IMR-90 (cell line): ENCODE data around the gene CRYBG2. TPM values are rescaled to one million over a fixed set of nuclear protein-coding genes. Genes with fewer than 3 reads are reported as not detected.

ENCODE experiments used
- ATAC-seq: fragments of 200-7000 bp; cut with Tn5 transposase; 2 replicates; pipeline ENCODE4 v1.9.1; 2020; ENCODE audit warnings: low read depth, mild to moderate bottlenecking, moderate library complexity
- BruUV-seq: library from RNA; stranded (reverse); fragments of 400-500 nt; replicated peaks from 2 replicates; lab custom pipeline; 2021; lab: Mats Ljungman, UMichigan
- CTCF ChIA-PET: fragments of 300-600 bp; formaldehyde crosslinking; extraction: SDS; loops from one replicate; lab custom pipeline; 2021; ENCODE audit warnings: antibody characterized with exemption; lab: Yijun Ruan, JAX
- POLR2A ChIA-PET: fragments of 300-600 bp; sonication (Branson Sonifier 250); formaldehyde crosslinking; loops from one replicate; lab custom pipeline; 2022; ENCODE audit warnings: antibody characterized with exemption; ENCODE audit not compliant: unreplicated experiment; lab: Charles Lee
- DNase-seq: peaks from one replicate; pipeline ENCODE4 v3.0.0; 2013
- H2AFZ ChIP-seq: replicated peaks from 2 replicates; pipeline ENCODE3; 2013; ENCODE audit warnings: low read length, mild to moderate bottlenecking; ENCODE audit not compliant: poor library complexity
- H2AK5ac ChIP-seq: 2 replicates; pipeline ENCODE4 v1.6.1; 2013; ENCODE audit warnings: low read depth, low read length, inconsistent platforms
- H2AK9ac ChIP-seq: replicated peaks from 2 replicates; pipeline ENCODE3; 2013; ENCODE audit warnings: mild to moderate bottlenecking, low read depth, low read length, moderate library complexity; ENCODE audit not compliant: poor library complexity
- H2BK120ac ChIP-seq: 2 replicates; pipeline ENCODE4 v1.6.1; 2013; ENCODE audit warnings: low read depth, low read length, inconsistent platforms
- H2BK15ac ChIP-seq: 3 replicates; pipeline ENCODE4 v1.6.1; 2013; ENCODE audit warnings: low read depth, low read length, inconsistent platforms
- H2BK20ac ChIP-seq: 2 replicates; pipeline ENCODE4 v1.6.1; 2013; ENCODE audit warnings: low read depth, mild to moderate bottlenecking, inconsistent platforms, low read length, moderate library complexity
- H2BK5ac ChIP-seq: 2 replicates; pipeline ENCODE4 v1.6.1; 2013; ENCODE audit warnings: mild to moderate bottlenecking, low read depth, low read length, inconsistent platforms; ENCODE audit not compliant: poor library complexity, severe bottlenecking
- H3K14ac ChIP-seq: replicated peaks from 2 replicates; pipeline ENCODE4 v1.6.1; 2013; ENCODE audit warnings: low read depth, low read length, inconsistent platforms
- H3K18ac ChIP-seq: 2 replicates; pipeline ENCODE4 v1.6.1; 2013; ENCODE audit warnings: low read depth, low read length, control low read depth
- H3K23ac ChIP-seq: 2 replicates; pipeline ENCODE4 v1.6.1; 2013; ENCODE audit warnings: low read depth, low read length, inconsistent platforms
- H3K27ac ChIP-seq: 2 replicates; pipeline ENCODE4 v1.5.1; 2013; ENCODE audit warnings: mild to moderate bottlenecking, control low read depth, low read length; ENCODE audit not compliant: insufficient read depth
- H3K27me3 ChIP-seq: 2 replicates; pipeline ENCODE4 v1.6.1; 2013; ENCODE audit warnings: low read length; ENCODE audit not compliant: control insufficient read depth, insufficient read depth
- H3K36me3 ChIP-seq: 2 replicates; pipeline ENCODE4 v1.6.1; 2013; ENCODE audit warnings: low read length, mixed read lengths; ENCODE audit not compliant: control insufficient read depth, insufficient read depth
- H3K4ac ChIP-seq: 2 replicates; pipeline ENCODE4 v1.6.1; 2013; ENCODE audit warnings: low read depth, low read length, inconsistent platforms
- H3K4me1 ChIP-seq: 2 replicates; pipeline ENCODE4 v1.6.1; 2013; ENCODE audit warnings: low read length, mixed read lengths; ENCODE audit not compliant: control insufficient read depth, insufficient read depth
- H3K4me2 ChIP-seq: 2 replicates; pipeline ENCODE4 v1.6.1; 2013; ENCODE audit warnings: low read depth, mild to moderate bottlenecking, control low read depth, low read length, moderate library complexity
- H3K4me3 ChIP-seq: 2 replicates; pipeline ENCODE4 v1.5.1; 2013; ENCODE audit warnings: low read depth, mild to moderate bottlenecking, control low read depth, low read length, moderate library complexity; ENCODE audit not compliant: insufficient read depth
- H3K56ac ChIP-seq: 2 replicates; pipeline ENCODE4 v1.6.1; 2013; ENCODE audit warnings: low read length, inconsistent platforms; ENCODE audit not compliant: insufficient read depth; ENCODE audit errors: extremely low read depth
- H3K79me1 ChIP-seq, 2 experiments: 2 replicates each; pipeline ENCODE4 v1.6.1; 2013; ENCODE audit warnings: low read length in 2 of 2, inconsistent platforms in 1 of 2, low read depth in 1 of 2
- H3K9ac ChIP-seq: 2 replicates; pipeline ENCODE4 v1.6.1; 2013; ENCODE audit warnings: low read depth, low read length, control low read depth
- H3K9me1 ChIP-seq: 2 replicates; pipeline ENCODE4 v1.6.1; 2013; ENCODE audit warnings: low read length, inconsistent platforms; ENCODE audit not compliant: insufficient read depth
- H3K9me3 ChIP-seq: 2 replicates; pipeline ENCODE4 v1.6.1; 2013; ENCODE audit warnings: low read length; ENCODE audit not compliant: control insufficient read depth, insufficient read depth
- H4K20me1 ChIP-seq: 2 replicates; pipeline ENCODE4 v1.6.1; 2013; ENCODE audit warnings: low read length, inconsistent platforms; ENCODE audit not compliant: insufficient read depth
- H4K5ac ChIP-seq: 2 replicates; pipeline ENCODE4 v1.6.1; 2013; ENCODE audit warnings: mild to moderate bottlenecking, low read depth, low read length, control low read depth
- H4K8ac ChIP-seq, 2 experiments: 2 replicates each; pipeline ENCODE4 v1.6.1; 2013; ENCODE audit warnings: low read depth in 2 of 2, low read length in 2 of 2, control low read depth in 1 of 2, inconsistent platforms in 1 of 2
- H4K91ac ChIP-seq: 2 replicates; pipeline ENCODE4 v1.6.1; 2013; ENCODE audit warnings: low read depth, low read length, inconsistent platforms; ENCODE audit not compliant: insufficient read depth
- CEBPB ChIP-seq: IDR thresholded peaks from 2 replicates; pipeline ENCODE4 v1.6.1; 2012; ENCODE audit warnings: low read depth, low read length, improper control_type of control experiment
- FOS ChIP-seq: fragments of 150-350 bp; IDR thresholded peaks from 2 replicates; pipeline ENCODE4 v1.6.1; 2016; ENCODE audit warnings: low read depth, low read length
- MAFK ChIP-seq: IDR thresholded peaks from 2 replicates; pipeline ENCODE4 v1.6.1; 2012; ENCODE audit warnings: low read depth, low read length, improper control_type of control experiment
- MXI1 ChIP-seq: IDR thresholded peaks from 2 replicates; pipeline ENCODE4 v1.6.1; 2012; ENCODE audit warnings: low read depth, mild to moderate bottlenecking, low read length, moderate library complexity, borderline replicate concordance
- NFE2L2 ChIP-seq: fragments of 150-350 bp; IDR thresholded peaks from 2 replicates; pipeline ENCODE4 v1.6.1; 2016; ENCODE audit warnings: low read depth, mild to moderate bottlenecking, low read length
- POLR2A ChIP-seq: IDR thresholded peaks from 2 replicates; pipeline ENCODE4 v1.6.1; 2012; ENCODE audit warnings: mild to moderate bottlenecking, low read depth, low read length
- RAD21 ChIP-seq: IDR thresholded peaks from 2 replicates; pipeline ENCODE4 v1.6.1; 2012; ENCODE audit warnings: low read length, improper control_type of control experiment
- RCOR1 ChIP-seq: IDR thresholded peaks from 2 replicates; pipeline ENCODE4 v1.6.1; 2012; ENCODE audit warnings: mild to moderate bottlenecking, low read length, improper control_type of control experiment; ENCODE audit not compliant: insufficient replicate concordance
- SMC3 ChIP-seq: fragments of 150-350 bp; IDR thresholded peaks from 2 replicates; pipeline ENCODE4 v1.6.1; 2016; ENCODE audit warnings: low read depth, mild to moderate bottlenecking, antibody characterized with exemption, low read length, moderate library complexity
- USF2 ChIP-seq: fragments of 150-350 bp; IDR thresholded peaks from 2 replicates; pipeline ENCODE4 v1.6.1; 2017; ENCODE audit warnings: mild to moderate bottlenecking, antibody characterized with exemption, low read length, low read depth
- WGBS, 2 experiments: methylation state at CpG; one replicate each; pipeline versions ENCODE4 v1.1.5 to v1.1.7; 2013; ENCODE audit warnings: missing lambda C conversion rate in 2 of 2; ENCODE audit not compliant: insufficient read length in 1 of 2; ENCODE audit errors: extremely low coverage in 2 of 2; 5-methylcytosine and 5-hydroxymethylcytosine counted together
- dilution Hi-C: fragments of 300-500 bp; cut with HindIII; formaldehyde crosslinking; loops from one replicate; pipeline ENCODE4 v1.14.3; 2018; ENCODE audit warnings: low sequenced_read_pairs; ENCODE audit not compliant: unreplicated experiment
- in situ Hi-C: fragments of 300-500 bp; cut with MboI; formaldehyde crosslinking; loops from 3 replicates; pipeline ENCODE4 v1.14.3; 2019; ENCODE audit warnings: low sequenced_read_pairs, inconsistent platforms, mixed read lengths
- intact Hi-C: fragments of 100-400 bp; cut with micrococcal nuclease; formaldehyde crosslinking; loops from 2 replicates; pipeline ENCODE4 v1.10.0; 2022
- polyA plus RNA-seq, 3 experiments: library from polyadenylated mRNA; depleted of rRNA; stranded (reverse); fragments of >200 nt; gene quantifications; 2 replicates each; pipeline ENCODE4 v1.2.3, GENCODE V29; 2012; ENCODE audit warnings: low replicate concordance in 1 of 3
- total RNA-seq: library from RNA; depleted of rRNA; stranded (reverse); fragments of >200 nt; gene quantifications from 2 replicates; pipeline ENCODE4 v1.2.3, GENCODE V29; 2012

CRYBG2 gene
- total and polyA plus RNA-seq, 2 of the 4 experiments (the other 2 are of a cell fraction), result not detected

GRCh38 chr1:26317612-26318337 is 36.2 kb downstream of the CRYBG2 start, which contains the start of gene CD52 (continued):
- no peak for TF ChIP-seq MXI1

GRCh38 chr1:26317146-26317545 is 36.8 kb downstream of the CRYBG2 start:
- H3K4me2 ChIP-seq, result no peak overlapping the region
- H3K27me3 ChIP-seq, result peaks cover 4% of the 10 kb centered on the region; the same call in 1 of the 2 replicates
- H4K20me1 ChIP-seq, result no peaks in the 10 kb centered on the region
- no peak overlapping the region for H3K27ac ChIP-seq
- H4K8ac ChIP-seq, result no peak overlapping the region
- H3K18ac ChIP-seq, result no peak overlapping the region
- H2BK20ac ChIP-seq, result no peak overlapping the region
- no peak overlapping the region for H2BK5ac ChIP-seq
- intact Hi-C loops (no loop called here), dilution Hi-C loops (no loop called here), in situ Hi-C loops (no loop called here)
- H3K23ac ChIP-seq, result no peak overlapping the region
- no peaks in the 10 kb centered on the region for H3K9me1 ChIP-seq
- peaks cover 5% of the 10 kb centered on the region for H3K4me1 ChIP-seq
- TF ChIP-seq NFE2L2, result no peak
- TF ChIP-seq FOS, result no peak
- TF ChIP-seq POLR2A, result no peak
- no peak for TF ChIP-seq CEBPB
- TF ChIP-seq MAFK, result no peak
- no peak for TF ChIP-seq RAD21
- no peak for TF ChIP-seq RCOR1
- TF ChIP-seq SMC3, result no peak
- TF ChIP-seq USF2, result no peak
- no peak overlapping the region for H3K4me3 ChIP-seq
- H3K4ac ChIP-seq, result no peak overlapping the region
- H3K9me3 ChIP-seq, result no peaks in the 10 kb centered on the region
- no peak overlapping the region for H2AK9ac ChIP-seq
- no peak overlapping the region for H3K14ac ChIP-seq
- no TSS peak for BruUV-seq
- no peak overlapping the region for H2AK5ac ChIP-seq
- no peak for ATAC-seq
- DNase-seq, result no peak
- no peak overlapping the region for H2AFZ ChIP-seq
- H3K36me3 ChIP-seq, result no peaks in the 10 kb centered on the region
- no peak overlapping the region for H4K5ac ChIP-seq
- H2BK120ac ChIP-seq, result no peak overlapping the region
- no peak overlapping the region for H4K91ac ChIP-seq
- H3K9ac ChIP-seq, result no peak overlapping the region
- POLR2A ChIA-PET, result no interaction called here
- no peak overlapping the region for H3K56ac ChIP-seq
- H2BK15ac ChIP-seq, result no peak overlapping the region
- no CpG with 5 or more reads among the region's 2 CpGs for WGBS, 2 experiments
- no peaks in the 10 kb centered on the region for H3K79me1 ChIP-seq
- CTCF ChIA-PET, result interaction anchor here (0.6 to 1.9 kb wide), 2 partner anchors 38 to 100 kb away, joined by 3 to 5 read pairs; no protein-coding TSS in a partner anchor
